ENCODE data around the gene SLC13A1. TPM values are rescaled to one million over a fixed set of nuclear protein-coding genes. Genes with fewer than 3 reads are reported as not detected.

Gene SLC13A1
- total RNA-seq, 2 donors from 2014 or later, result not detected

DNA sequence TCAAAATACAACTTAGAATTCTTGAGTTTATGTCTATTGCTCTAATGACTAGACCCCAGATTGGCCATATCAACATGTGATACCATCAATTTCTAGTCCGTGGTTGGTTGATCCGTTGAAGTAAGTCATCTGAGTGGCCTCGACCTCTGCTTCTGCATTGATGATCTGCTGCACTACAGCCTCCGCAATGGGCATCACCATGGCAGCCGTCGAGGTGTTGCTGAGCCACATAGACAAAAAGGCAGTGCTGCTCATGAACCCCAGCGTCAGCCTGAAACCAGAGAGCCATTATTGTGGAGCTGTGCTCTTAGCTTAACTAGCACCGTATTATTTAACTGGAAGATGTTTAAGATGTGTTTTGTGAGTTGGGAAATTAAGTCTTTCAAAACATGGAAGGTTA is 30.7 kb downstream of the SLC13A1 start:
- no peak for ATAC-seq (replicated peaks)
- Mint-ChIP-seq H3K36me3 (ENCODE audit: low read depth) (no peaks in the 10 kb centered on the region), H3K4me3 (no peak overlapping the region), H3K4me1 (no peaks in the 10 kb centered on the region), H3K27me3 (no peaks in the 10 kb centered on the region), H3K27ac (no peak overlapping the region), H3K9me3 (peaks cover under 1% of the 10 kb centered on the region)

DNA sequence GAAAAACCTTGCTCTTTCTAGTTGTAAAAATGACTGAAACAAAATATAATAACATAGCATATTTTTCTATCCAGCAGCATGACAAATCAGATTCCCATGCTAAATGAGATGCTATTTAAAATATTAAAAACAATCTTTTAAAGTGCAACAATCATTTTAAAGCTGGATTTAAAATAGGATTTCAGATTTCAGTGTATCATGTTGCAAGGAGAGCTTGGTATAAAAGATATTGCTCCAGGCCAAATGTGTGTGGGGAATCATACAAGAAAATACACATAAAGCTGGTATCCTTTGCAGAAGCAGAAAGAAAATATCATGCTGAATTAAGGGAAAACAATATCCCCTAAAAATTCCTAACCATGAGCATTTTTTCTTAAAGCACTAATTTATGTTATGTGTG is 42.2 kb downstream of the SLC13A1 start:
- Mint-ChIP-seq H3K4me3 (no peak overlapping the region), H3K36me3 (ENCODE audit: low read depth) (no peaks in the 10 kb centered on the region), H3K27ac (no peak overlapping the region), H3K27me3 (no peaks in the 10 kb centered on the region), H3K4me1 (no peaks in the 10 kb centered on the region), H3K9me3 (no peaks in the 10 kb centered on the region)
- ATAC-seq (replicated peaks), result no peak

DNA sequence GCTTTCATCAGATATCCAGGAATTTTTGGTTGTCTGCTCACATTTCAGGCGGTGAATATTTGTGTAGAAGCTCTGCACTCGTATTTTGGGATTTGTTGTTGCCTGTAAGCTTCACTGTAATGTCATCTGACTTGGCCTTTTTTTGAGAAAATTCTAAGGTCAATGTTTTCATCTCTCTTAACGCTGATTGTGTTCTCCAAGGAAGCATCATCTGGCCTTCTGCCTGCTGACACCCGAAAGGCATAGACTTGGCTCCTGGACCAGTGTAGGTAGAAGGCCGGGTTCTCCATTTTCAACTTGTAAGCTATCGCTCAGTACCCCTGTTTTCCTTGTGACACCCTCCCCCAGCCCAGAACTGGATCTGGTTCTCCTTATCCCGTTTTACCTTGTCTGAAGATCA is 44.2 kb downstream of the SLC13A1 start:
- Mint-ChIP-seq H3K27ac (no peak overlapping the region), H3K4me1 (no peaks in the 10 kb centered on the region), H3K9me3 (no peaks in the 10 kb centered on the region), H3K4me3 (no peak overlapping the region), H3K36me3 (ENCODE audit: low read depth) (no peaks in the 10 kb centered on the region), H3K27me3 (no peaks in the 10 kb centered on the region)
- no peak for ATAC-seq (replicated peaks)

DNA sequence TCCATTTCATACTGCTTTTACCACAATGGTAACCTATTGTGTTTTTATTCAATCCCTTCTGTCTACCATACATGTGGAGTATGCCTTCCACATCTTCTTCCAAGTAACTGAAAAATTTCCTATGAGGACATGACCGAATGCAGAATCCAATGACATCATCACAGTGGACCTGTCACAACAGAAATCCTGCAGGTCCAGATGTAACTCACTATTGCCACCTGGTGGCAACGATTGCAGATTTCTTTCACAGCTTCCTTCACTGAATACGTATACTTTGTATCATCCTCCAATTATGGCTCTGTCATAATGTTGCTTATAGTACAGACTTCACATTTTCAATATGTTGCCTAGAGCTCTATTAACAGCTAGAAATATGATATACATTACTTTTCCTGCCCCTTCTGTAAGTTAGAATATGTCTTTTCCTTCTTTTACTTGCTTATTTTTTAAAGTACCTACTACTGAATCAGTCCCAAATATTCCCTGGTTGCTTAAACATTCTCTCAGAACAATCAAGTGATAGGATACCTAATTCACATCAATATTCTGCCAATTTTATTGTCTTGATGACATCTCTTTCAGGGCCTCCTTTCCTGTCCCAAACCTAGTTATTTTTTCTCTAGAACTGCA is 45.4 kb downstream of the SLC13A1 start:
- ATAC-seq (replicated peaks), result peak; percentile 56
- Mint-ChIP-seq H3K36me3 (ENCODE audit: low read depth) (no peaks in the 10 kb centered on the region), H3K9me3 (no peaks in the 10 kb centered on the region), H3K4me1 (no peaks in the 10 kb centered on the region), H3K27me3 (no peaks in the 10 kb centered on the region), H3K4me3 (no peak overlapping the region), H3K27ac (no peak overlapping the region)

DNA sequence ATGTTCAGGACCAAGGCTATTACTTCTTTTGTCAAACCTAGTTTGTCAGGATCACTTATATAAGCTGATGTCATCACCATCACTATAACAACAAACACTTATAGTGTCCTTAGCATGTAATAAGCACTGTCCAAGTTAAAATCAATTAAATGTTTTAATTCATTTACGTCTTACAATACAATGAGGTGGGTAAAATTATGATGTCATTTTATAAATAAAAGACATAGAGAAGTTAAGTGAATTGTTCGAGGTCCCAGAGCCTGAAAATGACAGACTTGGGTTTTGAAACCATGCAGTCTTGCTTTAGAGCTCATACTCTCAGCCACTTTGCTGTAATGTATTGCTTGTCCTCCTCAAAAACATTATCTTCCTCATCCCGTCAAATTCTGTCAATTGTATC is 48.3 kb downstream of the SLC13A1 start:
- H3K27ac Mint-ChIP-seq, result no peak overlapping the region
- H3K9me3 Mint-ChIP-seq, result no peaks in the 10 kb centered on the region
- H3K36me3 Mint-ChIP-seq (ENCODE audit: low read depth), result no peaks in the 10 kb centered on the region
- H3K4me3 Mint-ChIP-seq, result no peak overlapping the region
- no peaks in the 10 kb centered on the region for H3K27me3 Mint-ChIP-seq
- ATAC-seq (replicated peaks), result no peak
- H3K4me1 Mint-ChIP-seq, result no peaks in the 10 kb centered on the region

DNA sequence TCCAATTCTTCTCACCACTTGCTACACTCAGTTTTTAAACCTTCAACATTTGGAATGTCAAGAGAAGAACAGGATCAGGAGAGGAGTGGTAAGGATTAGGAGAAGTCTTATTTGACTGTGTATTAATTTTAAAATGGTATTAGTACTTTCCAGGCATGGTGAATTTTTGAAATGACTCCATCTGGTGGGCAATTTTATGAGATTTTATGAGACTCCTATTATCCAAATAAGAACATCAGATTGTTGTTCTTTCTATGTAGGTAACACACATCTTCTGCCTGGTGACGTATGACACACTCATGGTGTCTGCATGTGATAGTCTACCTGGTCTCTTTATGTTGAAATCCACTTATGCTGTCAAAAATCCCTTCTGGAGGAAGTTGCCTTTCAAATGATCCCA is 51.0 kb downstream of the SLC13A1 start:
- ATAC-seq (replicated peaks), result no peak
- Mint-ChIP-seq H3K4me1 (no peaks in the 10 kb centered on the region), H3K9me3 (peaks cover 3% of the 10 kb centered on the region), H3K27ac (no peak overlapping the region), H3K36me3 (ENCODE audit: low read depth) (no peaks in the 10 kb centered on the region), H3K4me3 (no peak overlapping the region), H3K27me3 (no peaks in the 10 kb centered on the region)

DNA sequence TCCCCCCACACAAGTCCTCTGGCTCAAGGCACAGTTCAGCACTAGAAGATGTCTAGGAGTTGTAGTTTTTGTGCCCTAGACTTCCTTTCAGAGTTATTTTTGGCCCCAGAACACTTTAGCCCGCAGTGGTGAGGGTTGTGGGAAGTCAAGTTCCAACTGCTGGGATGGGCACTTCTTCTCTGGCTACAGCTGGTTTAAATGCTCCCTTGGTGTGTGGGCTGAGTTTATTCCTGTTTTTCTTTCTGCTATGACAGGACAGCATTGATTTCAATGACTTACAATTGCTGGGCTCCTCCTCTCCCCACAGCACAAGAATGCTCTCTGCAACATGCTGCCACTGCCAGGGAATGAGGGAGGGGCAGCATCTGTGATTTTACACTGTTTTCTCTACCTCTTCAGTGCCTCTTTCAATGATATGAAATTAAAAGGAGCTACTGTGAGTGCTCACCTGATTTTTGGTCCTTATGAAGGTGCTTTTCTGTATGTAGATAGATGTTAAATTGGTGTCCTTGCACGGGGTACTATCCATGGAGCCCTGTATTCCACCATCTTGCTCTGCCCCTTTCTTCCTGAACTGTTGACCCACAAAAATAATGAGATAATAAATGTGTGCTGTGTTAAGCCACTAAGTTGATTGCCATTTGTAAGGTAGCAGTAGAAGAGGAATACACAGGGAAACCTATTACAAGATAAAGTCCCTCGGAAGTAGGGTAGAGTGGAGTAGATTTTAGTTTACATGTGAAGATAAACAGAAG is 56.3 kb downstream of the SLC13A1 start:
- Mint-ChIP-seq H3K4me1 (no peaks in the 10 kb centered on the region), H3K36me3 (ENCODE audit: low read depth) (no peaks in the 10 kb centered on the region), H3K27ac (no peak overlapping the region), H3K4me3 (no peak overlapping the region), H3K27me3 (no peaks in the 10 kb centered on the region), H3K9me3 (peaks cover 13% of the 10 kb centered on the region)
- ATAC-seq (replicated peaks), result no peak

DNA sequence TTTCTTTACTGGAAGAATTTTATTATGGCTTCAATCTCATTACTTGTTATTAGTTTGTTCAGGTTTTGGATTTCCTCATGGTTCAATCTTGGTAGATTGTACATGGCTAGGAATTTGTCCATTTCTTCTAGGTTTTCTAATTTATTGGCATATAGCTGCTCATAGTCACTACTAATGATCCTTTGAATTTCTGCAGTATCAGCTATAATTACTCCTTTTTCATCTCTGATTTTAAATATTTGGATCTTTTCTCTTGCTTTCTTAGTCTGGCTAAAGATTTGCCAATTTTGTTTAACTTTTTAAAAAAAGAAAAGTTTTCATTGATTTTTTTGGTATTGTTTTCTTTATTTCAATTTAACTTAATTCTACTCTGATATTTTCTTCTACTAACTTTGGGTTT is 59.2 kb downstream of the SLC13A1 start:
- Mint-ChIP-seq H3K36me3 (ENCODE audit: low read depth) (no peaks in the 10 kb centered on the region), H3K9me3 (peaks cover 13% of the 10 kb centered on the region), H3K4me1 (no peaks in the 10 kb centered on the region), H3K27me3 (no peaks in the 10 kb centered on the region), H3K27ac (no peak overlapping the region), H3K4me3 (no peak overlapping the region)
- no peak for ATAC-seq (replicated peaks)

DNA sequence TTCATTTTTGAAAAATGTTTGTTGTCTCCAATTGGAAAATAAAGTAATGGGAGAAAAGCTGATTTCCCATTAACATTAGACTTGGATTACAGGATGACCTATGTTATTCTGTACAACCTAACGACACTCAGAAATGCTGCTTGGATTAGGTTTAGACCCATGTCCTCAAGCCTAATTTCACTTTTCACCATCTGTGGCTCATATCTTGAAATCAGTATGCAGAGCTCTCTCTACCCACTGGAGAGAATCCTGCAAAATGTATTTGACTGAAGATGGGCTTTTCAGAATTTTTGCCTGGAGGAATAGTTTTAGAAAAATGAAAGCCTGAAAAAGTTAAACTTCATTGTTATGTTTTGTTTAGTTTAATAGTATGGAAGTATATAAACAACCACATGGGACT is 63.8 kb downstream of the SLC13A1 start:
- no peaks in the 10 kb centered on the region for H3K27me3 Mint-ChIP-seq
- no peaks in the 10 kb centered on the region for H3K4me1 Mint-ChIP-seq
- peaks cover 4% of the 10 kb centered on the region for H3K9me3 Mint-ChIP-seq
- no peaks in the 10 kb centered on the region for H3K36me3 Mint-ChIP-seq (ENCODE audit: low read depth)
- no peak overlapping the region for H3K27ac Mint-ChIP-seq
- no peak for ATAC-seq (replicated peaks)
- H3K4me3 Mint-ChIP-seq, result no peak overlapping the region

DNA sequence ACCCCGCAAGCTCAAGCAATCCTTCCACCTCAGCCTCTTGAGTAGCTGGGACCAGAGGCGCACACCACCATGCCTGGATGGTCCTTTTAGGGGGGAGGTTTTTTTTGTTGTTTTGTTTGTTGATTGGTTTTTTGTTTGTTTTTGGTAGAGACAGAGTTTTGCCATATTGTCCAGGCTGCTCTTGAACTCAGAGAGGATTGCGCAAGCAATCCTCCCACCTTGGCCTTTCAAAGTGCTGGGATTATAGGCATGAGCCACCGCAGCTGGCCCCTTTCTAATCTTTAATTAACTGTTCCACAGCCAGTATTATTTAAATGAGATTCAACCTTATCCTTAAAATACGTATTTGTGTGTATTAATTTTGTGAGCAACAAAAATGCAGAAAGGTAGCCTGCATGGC is 65.8 kb downstream of the SLC13A1 start:
- no peak overlapping the region for H3K4me3 Mint-ChIP-seq
- no peaks in the 10 kb centered on the region for H3K4me1 Mint-ChIP-seq
- peaks cover 4% of the 10 kb centered on the region for H3K9me3 Mint-ChIP-seq
- H3K27ac Mint-ChIP-seq, result no peak overlapping the region
- no peaks in the 10 kb centered on the region for H3K27me3 Mint-ChIP-seq
- no peaks in the 10 kb centered on the region for H3K36me3 Mint-ChIP-seq (ENCODE audit: low read depth)
- no peak for ATAC-seq (replicated peaks)

DNA sequence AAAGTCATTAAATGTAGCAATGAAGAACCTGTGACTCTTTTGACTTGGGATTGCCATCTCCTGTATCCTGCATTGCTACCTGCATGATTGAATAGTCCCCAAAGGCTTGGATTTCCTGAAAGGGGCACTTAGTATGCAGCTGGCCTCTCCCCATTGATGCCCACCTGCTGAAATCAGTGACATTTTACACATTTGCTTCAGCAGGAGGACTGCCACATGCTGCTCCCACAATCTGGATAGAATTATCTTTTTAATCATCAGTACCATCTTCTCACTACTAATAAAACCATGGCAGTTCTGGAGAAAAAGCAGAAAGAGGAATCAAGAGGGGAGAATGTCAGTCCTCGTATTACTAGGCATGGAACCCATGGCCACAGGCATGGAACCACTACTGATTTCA is 67.8 kb downstream of the SLC13A1 start:
- no peaks in the 10 kb centered on the region for H3K27me3 Mint-ChIP-seq
- no peaks in the 10 kb centered on the region for H3K4me1 Mint-ChIP-seq
- H3K36me3 Mint-ChIP-seq (ENCODE audit: low read depth), result no peaks in the 10 kb centered on the region
- ATAC-seq (replicated peaks), result no peak
- H3K4me3 Mint-ChIP-seq, result no peak overlapping the region
- peaks cover 4% of the 10 kb centered on the region for H3K9me3 Mint-ChIP-seq
- H3K27ac Mint-ChIP-seq, result no peak overlapping the region

DNA sequence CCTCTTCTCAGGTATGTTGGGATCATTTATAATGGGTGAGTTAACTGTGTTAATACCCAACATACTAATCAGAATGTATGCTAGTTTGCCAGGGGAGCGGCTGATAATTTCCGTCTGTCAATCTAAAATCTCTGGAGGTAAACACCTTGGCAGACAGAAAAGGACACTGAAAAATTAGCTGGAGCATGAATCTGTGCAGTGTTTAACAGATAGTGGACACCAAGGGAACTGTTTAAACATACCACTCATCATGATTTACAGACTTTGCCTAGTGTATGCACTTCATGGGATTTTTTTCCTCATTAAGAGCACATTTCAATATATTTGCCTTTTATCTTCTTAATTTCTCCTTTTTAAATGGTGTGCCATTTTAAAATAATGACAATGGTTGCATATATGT is 68.2 kb downstream of the SLC13A1 start:
- H3K9me3 Mint-ChIP-seq, result peaks cover 4% of the 10 kb centered on the region
- no peak for ATAC-seq (replicated peaks)

DNA sequence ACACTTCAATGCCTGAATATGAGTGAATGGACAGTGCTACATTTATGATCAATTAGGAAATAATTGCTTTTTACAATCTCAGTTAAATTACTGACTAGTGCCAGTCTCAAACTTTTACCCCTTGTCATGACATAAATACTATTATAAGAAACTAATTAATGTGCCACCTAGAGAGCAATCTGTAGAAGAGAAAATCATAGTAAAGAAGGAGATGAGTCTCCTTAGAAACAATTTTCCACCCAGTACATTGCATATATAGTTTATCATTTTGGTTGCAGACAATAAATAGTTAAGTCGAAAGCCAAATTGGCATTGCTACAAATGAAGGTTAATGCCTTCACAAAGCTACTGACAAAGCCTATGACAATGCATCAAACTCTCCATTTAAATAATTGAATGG is 68.6 kb downstream of the SLC13A1 start:
- no peak overlapping the region for H3K27ac Mint-ChIP-seq
- H3K36me3 Mint-ChIP-seq (ENCODE audit: low read depth), result no peaks in the 10 kb centered on the region
- peaks cover 4% of the 10 kb centered on the region for H3K9me3 Mint-ChIP-seq
- H3K27me3 Mint-ChIP-seq, result no peaks in the 10 kb centered on the region
- H3K4me3 Mint-ChIP-seq, result no peak overlapping the region
- no peaks in the 10 kb centered on the region for H3K4me1 Mint-ChIP-seq
- no peak for ATAC-seq (replicated peaks)

More for the DNA sequence above, 68.2 kb downstream of the SLC13A1 start:
- Mint-ChIP-seq H3K27me3 (no peaks in the 10 kb centered on the region), H3K4me3 (no peak overlapping the region), H3K27ac (no peak overlapping the region), H3K36me3 (ENCODE audit: low read depth) (no peaks in the 10 kb centered on the region), H3K4me1 (no peaks in the 10 kb centered on the region)

DNA sequence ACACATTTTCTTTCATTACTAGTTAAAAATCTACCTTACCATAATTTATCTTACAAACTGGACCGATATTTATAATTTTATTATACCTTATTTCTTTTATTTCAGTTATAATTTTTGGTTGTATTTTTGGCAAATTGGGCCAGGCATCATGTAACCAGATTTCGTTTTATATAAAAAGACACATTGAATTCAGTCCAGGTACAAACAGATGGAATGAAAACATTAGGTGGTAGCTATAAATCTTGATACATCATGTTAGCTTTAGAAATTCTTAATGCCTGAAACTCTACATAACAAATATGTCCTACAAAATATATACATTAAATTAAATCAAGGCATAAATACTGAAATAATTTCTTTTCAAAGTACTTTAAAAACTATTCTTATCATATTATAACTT is 73.1 kb downstream of the SLC13A1 start:
- Mint-ChIP-seq H3K4me1 (no peaks in the 10 kb centered on the region), H3K27ac (no peak overlapping the region), H3K36me3 (ENCODE audit: low read depth) (no peaks in the 10 kb centered on the region), H3K9me3 (peaks cover 7% of the 10 kb centered on the region), H3K27me3 (no peaks in the 10 kb centered on the region), H3K4me3 (no peak overlapping the region)
- ATAC-seq (replicated peaks), result no peak

DNA sequence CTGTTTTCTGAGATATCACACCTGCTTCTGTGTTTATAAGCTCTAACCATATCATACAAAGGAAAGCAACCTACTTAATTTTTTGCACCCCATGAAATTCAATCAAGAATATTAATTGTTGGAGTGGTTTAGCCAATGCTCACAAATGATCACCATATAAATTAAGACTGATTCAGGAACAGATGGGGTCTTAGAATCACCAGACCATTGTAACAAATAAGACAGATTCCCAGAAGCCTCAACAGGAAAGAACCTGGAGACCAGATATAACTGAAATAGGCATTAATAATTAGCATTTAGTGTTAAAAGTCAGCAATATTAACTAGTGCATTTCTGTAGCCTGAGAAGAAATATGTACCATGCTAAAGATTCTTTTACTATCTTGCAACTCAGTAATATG is 73.6 kb downstream of the SLC13A1 start:
- Mint-ChIP-seq H3K4me3 (no peak overlapping the region), H3K9me3 (peaks cover 7% of the 10 kb centered on the region), H3K27ac (no peak overlapping the region), H3K36me3 (ENCODE audit: low read depth) (no peaks in the 10 kb centered on the region), H3K4me1 (no peaks in the 10 kb centered on the region), H3K27me3 (no peaks in the 10 kb centered on the region)
- ATAC-seq (replicated peaks), result no peak

Data from activated T-helper 17 cell treated with anti-CD3 and anti-CD28 coated beads, Interleukin-2, amount 50 U/mL, for 72 hours (primary cell).